Breast epithelium (tissue), 4 donors: ENCODE results near the gene APBB1. TPM values are rescaled to one million over a fixed set of nuclear protein-coding genes. Genes with fewer than 3 reads are reported as not detected.

Experiments
- DNase-seq, 2 donors: peaks; one replicate each; pipeline ENCODE4 v3.0.0-alpha.2; 2019; ENCODE audit warnings: low spot score in 2 of 2
- H3K27ac ChIP-seq, 2 donors: fragments of 200-600 bp; sonication (generic) in 1 of 2; one replicate each; pipeline ENCODE4 v1.5.1; 2016 to 2019; ENCODE audit warnings: mild to moderate bottlenecking in 1 of 2
- H3K27me3 ChIP-seq, 2 donors: fragments of 200-600 bp; sonication (generic) in 1 of 2; one replicate each; pipeline versions ENCODE4 v1.5.1 to v1.6.0; 2017 to 2019; ENCODE audit warnings: control low read depth in 1 of 2, mild to moderate bottlenecking in 1 of 2
- H3K36me3 ChIP-seq: fragments of 200-600 bp; one replicate; pipeline ENCODE4 v1.5.1; 2019
- H3K4me1 ChIP-seq, 2 donors: fragments of 200-600 bp; sonication (generic); one replicate each; pipeline ENCODE4 v1.5.1; 2016 to 2019; ENCODE audit warnings: control low read depth in 1 of 2
- H3K4me3 ChIP-seq, 3 donors: fragments of 200-600 bp; sonication (generic); 1 replicate in 2 of 3; 2 replicates in 1 of 3; pipeline ENCODE4 v1.5.1; 2016 to 2019; ENCODE audit warnings: mild to moderate bottlenecking in 3 of 3, moderate library complexity in 2 of 3
- H3K9me3 ChIP-seq, 2 donors: fragments of 200-600 bp; sonication (generic) in 1 of 2; one replicate each; pipeline ENCODE4 v1.5.1; 2016 to 2019; ENCODE audit warnings: control low read depth in 1 of 2
- CTCF ChIP-seq, 3 donors: fragments of 450-650 bp; IDR thresholded peaks; one replicate each; pipeline ENCODE4 v1.5.1; 2016 to 2017; ENCODE audit warnings: antibody characterized with exemption in 3 of 3, mild to moderate bottlenecking in 3 of 3, moderate library complexity in 3 of 3
- POLR2A ChIP-seq: fragments of 450-650 bp; IDR thresholded peaks from one replicate; pipeline ENCODE4 v1.6.1; 2016; ENCODE audit warnings: antibody characterized with exemption, mild to moderate bottlenecking, moderate library complexity
- POLR2AphosphoS5 ChIP-seq, 3 donors: sonication (generic); formaldehyde crosslinking; IDR thresholded peaks; one replicate each; pipeline ENCODE4 v1.6.1; 2017; ENCODE audit warnings: antibody characterized with exemption in 3 of 3
- intact Hi-C: fragments of 100-400 bp; cut with DNase I; formaldehyde crosslinking; loops from one replicate; pipeline ENCODE4 v1.15.1; 2023; ENCODE audit warnings: low total_unique reads
- total RNA-seq, 3 donors: library from RNA; depleted of rRNA; stranded (reverse); fragments of >200 nt; gene quantifications; one replicate each; pipeline ENCODE4 v1.1.0, GENCODE V29; 2016

Gene APBB1
- total RNA-seq, 3 donors from 2014 or later, result 25.6 to 40.0 (median 36.3) TPM

- DNase-seq, result peak in 1 of 2 donors; percentile 28
- Histone ChIP-seq H3K9me3 (no peaks in the 10 kb centered on the region), H3K27me3 (no peaks in the 10 kb centered on the region), H3K27ac (no peak overlapping the region), H3K36me3 (no peaks in the 10 kb centered on the region), H3K4me3 (no peak overlapping the region), H3K4me1 (no peaks in the 10 kb centered on the region)
- intact Hi-C loops, result no loop called here
- TF ChIP-seq CTCF (IDR thresholded peaks at IDR 0.05), result peak; percentile 40 to 71 (median 63)
- no peak for TF ChIP-seq POLR2A
- no peak for TF ChIP-seq POLR2AphosphoS5 (IDR thresholded peaks at IDR 0.05)
These were observed 24.5 kb upstream of the APBB1 start for GRCh38 chr11:6443269-6444003.

- DNase-seq, result no peak
- no peak overlapping the region for H3K27ac ChIP-seq
- no peak for TF ChIP-seq CTCF (IDR thresholded peaks at IDR 0.05)
- no peak for TF ChIP-seq POLR2AphosphoS5 (IDR thresholded peaks at IDR 0.05)
- no peaks in the 10 kb centered on the region for H3K4me1 ChIP-seq
- intact Hi-C loops, result no loop called here
- no peaks in the 10 kb centered on the region for H3K36me3 ChIP-seq
- no peaks in the 10 kb centered on the region for H3K9me3 ChIP-seq
- H3K4me3 ChIP-seq, result no peak overlapping the region
- no peaks in the 10 kb centered on the region for H3K27me3 ChIP-seq
These were observed 23.5 kb upstream of the APBB1 start for GRCh38 chr11:6442441-6442840.

GRCh38 chr11:6440906-6441358 is 22.0 kb upstream of the APBB1 start, which contains the start of gene HPX:
TSS of gene HPX (minus strand) at chr11:6440987. CDS start at chr11:6440963, 24 bp downstream.
- DNase-seq, result no peak
- no peak within 1 kb of the TSS for H3K27ac ChIP-seq

GRCh38 chr11:6438979-6439571 is 20.2 kb upstream of the APBB1 start:
- H3K27ac ChIP-seq, result no peak overlapping the region
- H3K9me3 ChIP-seq, result no peaks in the 10 kb centered on the region
- no peaks in the 10 kb centered on the region for H3K27me3 ChIP-seq
- intact Hi-C loops, result loop anchor here (10.0 kb wide), 1 partner anchor 54 kb away; no protein-coding TSS in a partner anchor
- TF ChIP-seq CTCF (IDR thresholded peaks at IDR 0.05) (peak in 2 of 3 donors; percentile 42 to 62), POLR2AphosphoS5 (IDR thresholded peaks at IDR 0.05) (no peak)
- no peaks in the 10 kb centered on the region for H3K36me3 ChIP-seq
- H3K4me1 ChIP-seq, result no peaks in the 10 kb centered on the region
- H3K4me3 ChIP-seq, result no peak overlapping the region
- DNase-seq, result no peak

More at GRCh38 chr11:6440906-6441358, 22.0 kb upstream of the APBB1 start, which contains the start of gene HPX:
- H3K4me3 ChIP-seq, result no peak within 1 kb of the TSS
- TF ChIP-seq CTCF (IDR thresholded peaks at IDR 0.05) (no peak), POLR2A (no peak), POLR2AphosphoS5 (IDR thresholded peaks at IDR 0.05) (no peak)
- intact Hi-C loops, result no loop called here
- no peaks in the 10 kb centered on the region for H3K36me3 ChIP-seq
- no peaks in the 10 kb centered on the region for H3K9me3 ChIP-seq
- no peaks in the 10 kb centered on the region for H3K4me1 ChIP-seq
- no peaks in the 10 kb centered on the region for H3K27me3 ChIP-seq

GRCh38 chr11:6437993-6438392 is 19.1 kb upstream of the APBB1 start:
- no peak overlapping the region for H3K4me3 ChIP-seq
- no peaks in the 10 kb centered on the region for H3K4me1 ChIP-seq
- no peak overlapping the region for H3K27ac ChIP-seq
- H3K9me3 ChIP-seq, result no peaks in the 10 kb centered on the region
- TF ChIP-seq POLR2AphosphoS5 (IDR thresholded peaks at IDR 0.05) (no peak), CTCF (IDR thresholded peaks at IDR 0.05) (no peak), POLR2A (no peak)
- intact Hi-C loops, result loop anchor here (10.0 kb wide), 1 partner anchor 53 kb away; no protein-coding TSS in a partner anchor
- no peak for DNase-seq
- no peaks in the 10 kb centered on the region for H3K36me3 ChIP-seq
- H3K27me3 ChIP-seq, result no peaks in the 10 kb centered on the region
